ENCODE results near the gene ZNFX1. TPM values are rescaled to one million over a fixed set of nuclear protein-coding genes. Genes with fewer than 3 reads are reported as not detected.

ZNFX1 gene
- total and polyA plus RNA-seq, 9 of the 15 experiments (the other 6 are each of a cell fraction or from before 2014, with no cell fraction given) = 3.8 to 13.8 (median 10.3) TPM

GRCh38 chr20:49297605-49298530 lies 20.0 kb upstream of the ZNFX1 start (continued):
- TF ChIP-seq ZBTB40 (IDR thresholded peaks at IDR 0.05) (peak; percentile 65), ZBTB40 (CRISPR knock-in tag; IDR thresholded peaks at IDR 0.05) (no peak), THAP7 (CRISPR knock-in tag; IDR thresholded peaks at IDR 0.05) (no peak)
